ENCODE measurements around the gene FAM193A.
"Not testable (repeated sequence)": the region's sequence is repeated elsewhere in the genome, so short reads cannot be mapped to it uniquely, and the experiment has no call there.

FAM193A gene

DNA sequence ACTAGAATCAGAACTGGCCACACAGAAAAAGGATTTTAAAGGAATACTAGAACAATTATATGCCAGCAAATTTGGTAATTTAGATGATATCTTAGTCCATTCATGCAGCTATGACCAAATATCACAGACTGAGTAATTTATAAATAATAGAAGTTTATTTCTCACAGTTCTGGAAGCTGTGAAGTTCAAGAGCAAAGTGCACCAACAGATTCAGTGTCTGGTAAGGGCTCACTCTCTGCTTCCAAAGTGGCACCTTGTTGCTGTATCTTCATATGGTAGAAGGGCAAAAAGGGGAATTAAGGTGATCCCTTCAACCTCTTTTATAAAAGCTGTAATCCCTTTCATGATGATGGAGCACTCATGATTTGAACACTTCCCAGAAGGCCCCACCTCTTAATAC, 199.4 kb downstream of the FAM193A start:
- Histone ChIP-seq H3K36me3 (ENCODE audit: low read length) (no peaks in the 10 kb centered on the region), H4K20me1 (ENCODE audit: low read depth, low read length) (no peaks in the 10 kb centered on the region)

DNA sequence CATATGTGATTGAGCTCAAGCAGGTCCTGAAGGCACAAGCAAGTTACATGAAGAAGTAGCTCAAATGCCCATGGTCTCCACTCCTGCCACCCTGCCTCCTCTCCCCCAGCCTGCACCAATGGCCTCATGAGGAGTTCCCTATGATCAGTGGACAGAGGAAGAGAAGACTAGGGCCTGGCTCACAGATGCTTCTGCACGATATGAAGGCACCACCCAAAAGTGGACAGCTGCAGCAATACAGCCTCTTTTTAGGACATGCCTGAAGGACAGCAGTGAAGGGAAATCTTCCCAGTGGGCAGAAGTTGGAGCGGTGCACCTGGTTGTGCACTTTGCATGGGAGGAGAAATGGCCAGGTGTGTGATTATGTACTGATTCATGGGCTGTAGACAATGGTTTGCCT, 201.8 kb downstream of the FAM193A start:
- not testable (repeated sequence) for H4K20me1 ChIP-seq (ENCODE audit: low read depth, low read length); H3K4me3 ChIP-seq (ENCODE audit: insufficient read depth, low read length, poor library complexity, severe bottlenecking); H3K9me2 ChIP-seq (replicated peaks; ENCODE audit: insufficient read depth, low read length); H3K36me3 ChIP-seq (ENCODE audit: low read length); H3K27me3 ChIP-seq (ENCODE audit: low read length); H3F3A ChIP-seq (ENCODE audit: insufficient read depth); H3K4me2 ChIP-seq (ENCODE audit: low read depth, low read length, poor library complexity, severe bottlenecking); H2AFZ ChIP-seq (ENCODE audit: low read depth, low read length, severe bottlenecking); H3K9ac ChIP-seq (ENCODE audit: low read length); H3K9me3 ChIP-seq (ENCODE audit: insufficient read depth, low read length); H3K27ac ChIP-seq (ENCODE audit: low read depth, low read length); H3K79me2 ChIP-seq (ENCODE audit: insufficient read depth, low read length)

More for the DNA sequence above, 199.4 kb downstream of the FAM193A start:
- no peak overlapping the region for H2AFZ ChIP-seq (ENCODE audit: low read depth, low read length, severe bottlenecking)
- no peak overlapping the region for H3K4me2 ChIP-seq (ENCODE audit: low read depth, low read length, poor library complexity, severe bottlenecking)
- H3K27ac ChIP-seq (ENCODE audit: low read depth, low read length) = no peak overlapping the region
- no peak overlapping the region for H3K9ac ChIP-seq (ENCODE audit: low read length)
- no peaks in the 10 kb centered on the region for H3K79me2 ChIP-seq (ENCODE audit: insufficient read depth, low read length)
- no peaks in the 10 kb centered on the region for H3K27me3 ChIP-seq (ENCODE audit: low read length)
- H3K4me3 ChIP-seq (ENCODE audit: insufficient read depth, low read length, poor library complexity, severe bottlenecking) = no peak overlapping the region
- no peaks in the 10 kb centered on the region for H3K9me3 ChIP-seq (ENCODE audit: insufficient read depth, low read length)
- no peaks in the 10 kb centered on the region for H3K9me2 ChIP-seq (replicated peaks; ENCODE audit: insufficient read depth, low read length)
- H3F3A ChIP-seq (ENCODE audit: insufficient read depth) = no peaks in the 10 kb centered on the region
- no peak for TF ChIP-seq EZH2phosphoT487 (conservative IDR thresholded peaks at IDR 0.05; ENCODE audit: low read length)
- TF ChIP-seq, protein P1, sequence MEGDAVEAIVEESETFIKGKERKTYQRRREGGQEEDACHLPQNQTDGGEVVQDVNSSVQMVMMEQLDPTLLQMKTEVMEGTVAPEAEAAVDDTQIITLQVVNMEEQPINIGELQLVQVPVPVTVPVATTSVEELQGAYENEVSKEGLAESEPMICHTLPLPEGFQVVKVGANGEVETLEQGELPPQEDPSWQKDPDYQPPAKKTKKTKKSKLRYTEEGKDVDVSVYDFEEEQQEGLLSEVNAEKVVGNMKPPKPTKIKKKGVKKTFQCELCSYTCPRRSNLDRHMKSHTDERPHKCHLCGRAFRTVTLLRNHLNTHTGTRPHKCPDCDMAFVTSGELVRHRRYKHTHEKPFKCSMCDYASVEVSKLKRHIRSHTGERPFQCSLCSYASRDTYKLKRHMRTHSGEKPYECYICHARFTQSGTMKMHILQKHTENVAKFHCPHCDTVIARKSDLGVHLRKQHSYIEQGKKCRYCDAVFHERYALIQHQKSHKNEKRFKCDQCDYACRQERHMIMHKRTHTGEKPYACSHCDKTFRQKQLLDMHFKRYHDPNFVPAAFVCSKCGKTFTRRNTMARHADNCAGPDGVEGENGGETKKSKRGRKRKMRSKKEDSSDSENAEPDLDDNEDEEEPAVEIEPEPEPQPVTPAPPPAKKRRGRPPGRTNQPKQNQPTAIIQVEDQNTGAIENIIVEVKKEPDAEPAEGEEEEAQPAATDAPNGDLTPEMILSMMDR (IDR thresholded peaks at IDR 0.05; ENCODE audit: insufficient read depth, low read length, poor library complexity, severe bottlenecking) = no peak

- no peak overlapping the region for H2AFZ ChIP-seq (ENCODE audit: low read depth, low read length, severe bottlenecking)
- no peak overlapping the region for H3K9ac ChIP-seq (ENCODE audit: low read length)
- H3K27me3 ChIP-seq (ENCODE audit: low read length) = no peaks in the 10 kb centered on the region
- TF ChIP-seq, protein P1 (IDR thresholded peaks at IDR 0.05; ENCODE audit: insufficient read depth, low read length, poor library complexity, severe bottlenecking) = no peak
- no peaks in the 10 kb centered on the region for H3F3A ChIP-seq (ENCODE audit: insufficient read depth)
- no peaks in the 10 kb centered on the region for H3K9me3 ChIP-seq (ENCODE audit: insufficient read depth, low read length)
- H3K27ac ChIP-seq (ENCODE audit: low read depth, low read length) = no peak overlapping the region
- no peak overlapping the region for H3K4me2 ChIP-seq (ENCODE audit: low read depth, low read length, poor library complexity, severe bottlenecking)
- H3K9me2 ChIP-seq (replicated peaks; ENCODE audit: insufficient read depth, low read length) = no peaks in the 10 kb centered on the region
- H3K36me3 ChIP-seq (ENCODE audit: low read length) = no peaks in the 10 kb centered on the region
- H3K79me2 ChIP-seq (ENCODE audit: insufficient read depth, low read length) = no peaks in the 10 kb centered on the region
- no peak overlapping the region for H3K4me3 ChIP-seq (ENCODE audit: insufficient read depth, low read length, poor library complexity, severe bottlenecking)
- no peaks in the 10 kb centered on the region for H4K20me1 ChIP-seq (ENCODE audit: low read depth, low read length)
Observed at GRCh38 chr4:2741626-2742025, 205.2 kb downstream of the FAM193A start.

DNA sequence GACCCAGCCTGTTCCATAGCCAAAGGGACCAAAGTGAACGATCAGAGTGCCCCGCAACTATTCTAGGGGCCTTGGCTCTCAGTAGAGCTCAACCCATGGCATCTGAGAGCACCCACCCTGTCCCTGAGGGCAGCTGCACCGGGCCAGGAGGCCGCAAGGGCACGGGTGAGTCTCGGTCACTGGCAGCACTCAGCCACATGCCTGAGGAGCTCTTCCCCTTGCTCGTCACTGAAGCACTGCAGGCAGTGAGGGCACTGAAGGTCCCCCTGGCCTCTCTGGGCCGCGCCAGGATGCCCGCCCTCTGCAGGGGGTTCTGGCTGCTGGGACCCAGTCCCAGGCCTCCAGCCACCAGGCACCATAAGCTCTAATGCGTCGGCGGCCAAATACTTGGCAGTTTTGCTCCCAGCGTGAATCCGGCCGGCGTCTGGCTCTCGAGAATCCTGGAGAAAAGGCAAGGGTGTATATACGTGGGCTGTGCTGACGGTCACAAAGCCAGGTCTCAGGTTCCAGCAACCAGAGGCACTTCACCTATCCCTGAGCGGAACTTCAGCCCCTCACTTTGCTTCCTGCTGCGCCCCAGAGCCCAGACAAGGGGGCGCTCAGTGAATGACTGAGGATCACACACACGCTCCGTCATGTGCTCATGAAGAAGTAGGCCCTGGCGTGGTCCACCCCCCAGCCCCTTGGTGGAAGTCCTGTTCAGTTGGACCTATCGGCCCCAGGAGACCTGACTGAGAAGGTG, 205.8 kb downstream of the FAM193A start:
- Histone ChIP-seq H3K79me2 (ENCODE audit: insufficient read depth, low read length) (no peaks in the 10 kb centered on the region), H3K9me3 (ENCODE audit: insufficient read depth, low read length) (no peaks in the 10 kb centered on the region), H4K20me1 (ENCODE audit: low read depth, low read length) (no peaks in the 10 kb centered on the region), H3K9me2 (replicated peaks; ENCODE audit: insufficient read depth, low read length) (no peaks in the 10 kb centered on the region), H3K36me3 (ENCODE audit: low read length) (no peaks in the 10 kb centered on the region), H3K4me2 (ENCODE audit: low read depth, low read length, poor library complexity, severe bottlenecking) (no peak overlapping the region), H3K27ac (ENCODE audit: low read depth, low read length) (no peak overlapping the region), H2AFZ (ENCODE audit: low read depth, low read length, severe bottlenecking) (no peak overlapping the region), H3K9ac (ENCODE audit: low read length) (no peak overlapping the region), H3F3A (ENCODE audit: insufficient read depth) (no peaks in the 10 kb centered on the region), H3K4me3 (ENCODE audit: insufficient read depth, low read length, poor library complexity, severe bottlenecking) (no peak overlapping the region), H3K27me3 (ENCODE audit: low read length) (no peaks in the 10 kb centered on the region)
- TF ChIP-seq EZH2phosphoT487 (conservative IDR thresholded peaks at IDR 0.05; ENCODE audit: low read length) = no peak
- TF ChIP-seq, protein P1 (IDR thresholded peaks at IDR 0.05; ENCODE audit: insufficient read depth, low read length, poor library complexity, severe bottlenecking) = no peak

Data from SU-DHL-6 (cell line).